ENCODE measurements around the gene GBF1. TPM values are rescaled to one million over a fixed set of nuclear protein-coding genes. Genes with fewer than 3 reads are reported as not detected.

Gene GBF1
- total RNA-seq, 1 experiment from 2014 or later = 23.7 TPM

DNA sequence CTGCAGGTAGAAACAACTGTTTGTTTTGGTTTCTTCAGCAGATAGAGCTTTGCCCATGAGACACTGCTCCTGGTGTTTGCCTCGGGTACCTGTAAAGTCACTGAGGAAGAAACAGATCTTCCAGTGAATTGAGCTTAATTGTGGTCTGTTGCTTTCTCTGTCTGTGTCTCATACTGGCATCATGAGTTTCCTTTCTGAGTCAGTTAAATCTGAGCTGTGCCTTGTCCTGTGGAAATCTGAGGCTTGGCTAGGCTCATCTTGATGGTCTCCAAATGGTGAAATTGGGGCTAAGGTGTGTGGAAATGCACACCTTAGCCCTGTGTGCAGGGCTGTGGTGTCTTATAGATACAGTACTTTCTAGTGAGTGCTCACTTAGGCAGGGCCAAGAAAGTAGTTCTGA, 67.4 kb downstream of the GBF1 start:
- H3K9me3 Mint-ChIP-seq = no peaks in the 10 kb centered on the region

More for the DNA sequence above, 67.4 kb downstream of the GBF1 start:
- no CpG with 5 or more reads among the region's 1 CpG for WGBS (ENCODE audit: extremely low coverage, insufficient read length, low lambda C conversion rate)
- no peak overlapping the region for H3K18ac ChIP-seq (ENCODE audit: insufficient read length, low read depth, low read length)
- H3K14ac ChIP-seq (ENCODE audit: insufficient read depth, low read length) = no peak overlapping the region
- H2BK120ac ChIP-seq (ENCODE audit: low read depth, low read length, poor library complexity, severe bottlenecking) = no peak overlapping the region
- TF ChIP-seq, protein P1, sequence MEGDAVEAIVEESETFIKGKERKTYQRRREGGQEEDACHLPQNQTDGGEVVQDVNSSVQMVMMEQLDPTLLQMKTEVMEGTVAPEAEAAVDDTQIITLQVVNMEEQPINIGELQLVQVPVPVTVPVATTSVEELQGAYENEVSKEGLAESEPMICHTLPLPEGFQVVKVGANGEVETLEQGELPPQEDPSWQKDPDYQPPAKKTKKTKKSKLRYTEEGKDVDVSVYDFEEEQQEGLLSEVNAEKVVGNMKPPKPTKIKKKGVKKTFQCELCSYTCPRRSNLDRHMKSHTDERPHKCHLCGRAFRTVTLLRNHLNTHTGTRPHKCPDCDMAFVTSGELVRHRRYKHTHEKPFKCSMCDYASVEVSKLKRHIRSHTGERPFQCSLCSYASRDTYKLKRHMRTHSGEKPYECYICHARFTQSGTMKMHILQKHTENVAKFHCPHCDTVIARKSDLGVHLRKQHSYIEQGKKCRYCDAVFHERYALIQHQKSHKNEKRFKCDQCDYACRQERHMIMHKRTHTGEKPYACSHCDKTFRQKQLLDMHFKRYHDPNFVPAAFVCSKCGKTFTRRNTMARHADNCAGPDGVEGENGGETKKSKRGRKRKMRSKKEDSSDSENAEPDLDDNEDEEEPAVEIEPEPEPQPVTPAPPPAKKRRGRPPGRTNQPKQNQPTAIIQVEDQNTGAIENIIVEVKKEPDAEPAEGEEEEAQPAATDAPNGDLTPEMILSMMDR (conservative IDR thresholded peaks at IDR 0.05) = no peak
- H4K20me1 ChIP-seq (ENCODE audit: control insufficient read depth, insufficient read depth, insufficient read length) = no peaks in the 10 kb centered on the region
- peaks cover 16 to 18% of the 10 kb centered on the region in 2 experiments for H3K4me1 Mint-ChIP-seq
- no peaks in the 10 kb centered on the region for H3K79me2 ChIP-seq (ENCODE audit: insufficient read depth, low read length)
- no peaks in the 10 kb centered on the region for H3K79me1 ChIP-seq (ENCODE audit: insufficient read depth, low read depth, low read length, poor library complexity, severe bottlenecking)
- H3K27ac Mint-ChIP-seq = no peak overlapping the region
- H2BK12ac ChIP-seq (ENCODE audit: insufficient read length, low read depth, low read length) = no peak overlapping the region
- H3K36me3 Mint-ChIP-seq (ENCODE audit: insufficient read depth in 1 of 3, low read depth in 3 of 3) = no peaks in the 10 kb centered on the region
- H4K8ac ChIP-seq (replicated peaks; ENCODE audit: insufficient read length, low read depth, low read length) = no peak overlapping the region
- no peak overlapping the region for H2BK15ac ChIP-seq (ENCODE audit: low read depth, low read length)
- H3K27ac ChIP-seq (ENCODE audit: insufficient read length, low read depth, low read length) = no peak overlapping the region
- H3K9ac ChIP-seq (ENCODE audit: extremely low read depth, insufficient read length, low read length) = no peak overlapping the region
- DNase-seq = no peak
- H3K4me1 ChIP-seq (ENCODE audit: insufficient read depth, low read length) = peaks cover 3% of the 10 kb centered on the region; the same call in 1 of the 2 replicates
- no peak overlapping the region for H4K91ac ChIP-seq (ENCODE audit: insufficient read length, low read depth, low read length)
- no peak overlapping the region for H3K4me3 Mint-ChIP-seq
- H3K27me3 ChIP-seq (ENCODE audit: insufficient read depth, low read length) = no peaks in the 10 kb centered on the region
- no peak overlapping the region for H3K56ac ChIP-seq (ENCODE audit: insufficient read length, low read depth, low read length)
- no peaks in the 10 kb centered on the region for H3K9me3 ChIP-seq (ENCODE audit: control insufficient read depth, low read depth, low read length)
- H2AK5ac ChIP-seq (ENCODE audit: insufficient read length, low read length) = no peak overlapping the region
- no peak overlapping the region for H2BK20ac ChIP-seq (ENCODE audit: low read depth, low read length, poor library complexity, severe bottlenecking)
- no peaks in the 10 kb centered on the region for H3K27me3 Mint-ChIP-seq (ENCODE audit: low read depth)
- H3T11ph ChIP-seq (ENCODE audit: low read length) = no peak overlapping the region
- H3K23ac ChIP-seq (ENCODE audit: insufficient read length, low read depth, low read length) = no peak overlapping the region
- H3K4ac ChIP-seq (ENCODE audit: low read depth, low read length) = no peak overlapping the region
- no peak overlapping the region for H4K5ac ChIP-seq (ENCODE audit: insufficient read length, low read depth, low read length)
- no peaks in the 10 kb centered on the region for H3K23me2 ChIP-seq (ENCODE audit: insufficient read length, low read depth, low read length, poor library complexity, severe bottlenecking)
- no peak overlapping the region for H2BK5ac ChIP-seq (ENCODE audit: insufficient read length, low read length)
- H2AFZ ChIP-seq (ENCODE audit: low read length) = no peak overlapping the region
- no peak overlapping the region for H3K4me2 ChIP-seq (ENCODE audit: insufficient read depth, insufficient read length, low read length)
